Measurements from ENCODE around the gene CR1. TPM values are rescaled to one million over a fixed set of nuclear protein-coding genes. Genes with fewer than 3 reads are reported as not detected.
A peak's percentile ranks its signal among the peaks of the same experiment; 100 is the strongest.
"Not testable (repeated sequence)": the region's sequence is repeated elsewhere in the genome, so short reads cannot be mapped to it uniquely, and the experiment has no call there.

CR1 gene
- total RNA-seq, 3 donors from 2014 or later = 0.05 to 0.11 TPM; not detected in 1

DNA sequence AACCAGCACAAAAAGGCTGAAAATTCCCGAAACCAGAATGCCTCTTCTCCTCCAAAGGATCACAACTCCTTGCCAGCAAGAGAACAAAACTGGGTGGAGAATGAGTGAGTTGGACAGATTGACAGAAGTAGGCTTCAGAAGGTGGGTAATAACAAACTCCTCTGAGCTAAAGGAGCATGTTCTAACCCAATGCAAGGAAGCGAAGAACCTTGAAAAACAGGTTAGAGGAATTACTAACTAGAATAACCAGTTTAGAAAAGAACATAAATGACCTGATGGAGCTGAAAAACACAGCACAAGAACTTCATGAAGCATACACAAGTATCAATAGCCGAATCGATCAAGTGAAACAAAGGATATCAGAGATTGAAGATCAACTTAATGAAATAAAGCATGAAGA is 93.5 kb downstream of the CR1 start:
- not testable (repeated sequence) for ATAC-seq; H3K9me3 Mint-ChIP-seq; H3K4me3 Mint-ChIP-seq; H3K4me1 Mint-ChIP-seq (ENCODE audit: low read depth); DNase-seq
- Mint-ChIP-seq H3K36me3 (ENCODE audit: insufficient read depth) (peaks cover 22% of the 10 kb centered on the region), H3K27me3 (ENCODE audit: low read depth) (peaks cover 53% of the 10 kb centered on the region)

DNA sequence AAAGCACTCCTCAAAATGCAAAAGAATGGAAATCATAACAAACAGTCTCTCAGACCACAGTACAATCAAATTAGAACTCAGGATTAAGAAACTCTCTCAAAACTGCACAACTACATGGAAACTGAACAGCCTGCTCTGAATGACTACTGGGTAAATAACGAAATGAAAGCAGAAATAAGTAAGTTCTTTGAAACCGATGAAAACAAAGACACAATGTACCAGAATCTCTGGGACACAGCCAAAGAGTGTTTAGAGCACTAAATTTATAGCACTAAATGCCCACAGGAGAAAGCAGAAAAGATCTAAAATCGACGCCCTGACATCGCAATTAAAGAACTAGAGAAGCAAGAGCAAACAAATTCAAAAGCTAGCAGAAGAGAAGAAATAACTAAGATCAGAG is 95.2 kb downstream of the CR1 start:
- Mint-ChIP-seq H3K36me3 (ENCODE audit: insufficient read depth) (peaks cover 22% of the 10 kb centered on the region), H3K27me3 (ENCODE audit: low read depth) (peaks cover 51% of the 10 kb centered on the region)
- not testable (repeated sequence) for ATAC-seq; H3K9me3 Mint-ChIP-seq; H3K4me1 Mint-ChIP-seq (ENCODE audit: low read depth); H3K4me3 Mint-ChIP-seq; DNase-seq

GRCh38 chr1:207594095-207594494 is 98.1 kb downstream of the CR1 start:
- H3K4me3 Mint-ChIP-seq; ATAC-seq; DNase-seq; H3K4me1 Mint-ChIP-seq (ENCODE audit: low read depth); H3K36me3 Mint-ChIP-seq (ENCODE audit: insufficient read depth); H3K9me3 Mint-ChIP-seq: not testable (repeated sequence)
- peaks cover 48% of the 10 kb centered on the region for H3K27me3 Mint-ChIP-seq (ENCODE audit: low read depth)

- Mint-ChIP-seq H3K27me3 (ENCODE audit: low read depth) (peaks cover 2% of the 10 kb centered on the region), H3K9me3 (no peaks in the 10 kb centered on the region), H3K4me1 (ENCODE audit: low read depth) (no peaks in the 10 kb centered on the region), H3K4me3 (no peak overlapping the region), H3K36me3 (ENCODE audit: insufficient read depth) (no peaks in the 10 kb centered on the region)
- DNase-seq = no peak
- ATAC-seq = no peak
Measured at GRCh38 chr1:207603777-207604176, 107.8 kb downstream of the CR1 start.

DNA sequence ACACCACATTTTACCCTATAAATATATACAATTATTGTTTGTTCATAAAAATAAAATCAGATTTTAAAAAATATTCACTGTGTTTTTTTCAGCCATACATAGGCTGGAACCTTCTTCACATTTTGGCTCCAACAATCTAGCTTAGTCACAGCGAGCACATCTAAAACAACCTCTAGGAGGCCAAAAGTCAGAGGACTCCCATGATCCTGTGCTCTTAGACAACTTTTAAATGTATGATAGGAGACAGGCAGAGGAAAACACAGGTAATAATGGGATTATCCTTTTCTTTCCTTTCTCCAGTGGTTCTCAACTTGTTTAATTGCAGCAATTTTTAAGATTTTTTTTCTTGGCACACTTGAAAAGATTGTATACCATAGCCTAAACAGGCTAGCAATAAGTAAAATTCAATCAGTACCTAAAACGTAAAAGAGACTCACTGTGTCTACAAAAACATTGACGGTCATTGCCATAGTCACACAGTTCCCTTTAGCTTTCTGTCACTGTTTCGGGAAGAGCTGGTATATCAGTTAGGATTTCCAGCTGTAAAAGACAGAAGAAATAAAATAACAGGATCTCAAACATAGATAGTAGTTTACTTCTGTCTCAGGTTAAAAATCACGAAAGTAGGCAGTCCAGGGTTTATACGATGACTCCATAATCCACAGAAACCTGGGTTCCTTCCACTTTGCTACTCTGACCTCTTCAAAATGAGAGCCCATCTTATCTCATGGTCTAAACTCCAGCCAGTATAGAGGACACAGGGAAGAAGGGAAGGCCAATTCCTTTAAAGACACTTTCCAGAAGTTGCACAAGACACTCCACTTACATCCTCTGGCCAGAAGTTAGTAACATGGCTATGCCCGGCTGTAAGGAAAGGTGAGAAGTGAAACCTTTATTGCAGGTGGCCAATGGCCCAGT is 109.7 kb downstream of the CR1 start:
- Mint-ChIP-seq H3K4me3 (no peak overlapping the region), H3K4me1 (ENCODE audit: low read depth) (no peaks in the 10 kb centered on the region), H3K9me3 (no peaks in the 10 kb centered on the region), H3K27me3 (ENCODE audit: low read depth) (no peaks in the 10 kb centered on the region), H3K36me3 (ENCODE audit: insufficient read depth) (no peaks in the 10 kb centered on the region)
- no peak for ATAC-seq
- no peak for DNase-seq

DNA sequence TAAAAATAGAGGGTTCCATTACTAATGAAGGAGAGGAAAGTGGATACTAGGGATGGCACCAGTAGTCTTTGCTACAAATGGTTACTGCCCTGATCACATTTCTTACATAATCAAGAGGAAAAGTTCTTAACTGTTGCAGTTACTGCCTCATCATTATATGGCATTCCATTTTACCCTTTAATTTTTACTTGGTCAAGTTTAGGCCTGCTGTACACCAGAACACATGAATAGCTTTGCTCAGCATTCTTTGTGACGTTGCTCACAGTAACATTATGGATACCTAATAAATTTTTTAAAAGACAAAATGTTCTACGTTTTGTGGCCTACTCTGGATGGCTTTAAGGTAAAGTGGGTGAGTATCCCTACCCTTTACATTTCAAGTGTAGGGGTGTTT is 110.4 kb downstream of the CR1 start:
- ATAC-seq = no peak
- H3K4me1 Mint-ChIP-seq (ENCODE audit: low read depth) = no peaks in the 10 kb centered on the region
- no peaks in the 10 kb centered on the region for H3K27me3 Mint-ChIP-seq (ENCODE audit: low read depth)
- no peak overlapping the region for H3K4me3 Mint-ChIP-seq
- no peaks in the 10 kb centered on the region for H3K36me3 Mint-ChIP-seq (ENCODE audit: insufficient read depth)
- no peak for DNase-seq
- no peaks in the 10 kb centered on the region for H3K9me3 Mint-ChIP-seq

DNA sequence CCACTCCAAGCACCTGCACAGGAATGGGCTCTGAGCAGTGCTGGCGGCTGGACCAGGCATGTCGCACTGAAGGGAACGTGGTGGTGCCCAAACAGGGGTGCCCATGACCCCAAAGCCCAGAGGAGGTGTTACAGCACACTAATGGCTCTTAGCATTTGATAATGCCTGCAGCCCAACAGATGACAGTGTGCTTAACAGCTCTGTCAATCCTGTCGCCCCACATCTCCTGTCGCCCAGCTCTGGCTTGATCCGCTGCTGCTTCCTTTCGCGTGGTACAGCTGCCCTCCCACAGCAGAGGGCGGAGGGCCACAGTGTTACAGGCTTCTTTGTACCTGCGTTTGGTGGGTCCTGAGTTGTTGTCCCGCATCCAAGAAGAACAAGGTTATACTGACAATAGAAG is 116.8 kb downstream of the CR1 start:
- no peak overlapping the region for H3K4me3 Mint-ChIP-seq
- DNase-seq (no peak), ATAC-seq (no peak)
- no peaks in the 10 kb centered on the region for H3K27me3 Mint-ChIP-seq (ENCODE audit: low read depth)
- H3K4me1 Mint-ChIP-seq (ENCODE audit: low read depth) = no peaks in the 10 kb centered on the region
- H3K36me3 Mint-ChIP-seq (ENCODE audit: insufficient read depth) = no peaks in the 10 kb centered on the region
- H3K9me3 Mint-ChIP-seq = no peaks in the 10 kb centered on the region

DNA sequence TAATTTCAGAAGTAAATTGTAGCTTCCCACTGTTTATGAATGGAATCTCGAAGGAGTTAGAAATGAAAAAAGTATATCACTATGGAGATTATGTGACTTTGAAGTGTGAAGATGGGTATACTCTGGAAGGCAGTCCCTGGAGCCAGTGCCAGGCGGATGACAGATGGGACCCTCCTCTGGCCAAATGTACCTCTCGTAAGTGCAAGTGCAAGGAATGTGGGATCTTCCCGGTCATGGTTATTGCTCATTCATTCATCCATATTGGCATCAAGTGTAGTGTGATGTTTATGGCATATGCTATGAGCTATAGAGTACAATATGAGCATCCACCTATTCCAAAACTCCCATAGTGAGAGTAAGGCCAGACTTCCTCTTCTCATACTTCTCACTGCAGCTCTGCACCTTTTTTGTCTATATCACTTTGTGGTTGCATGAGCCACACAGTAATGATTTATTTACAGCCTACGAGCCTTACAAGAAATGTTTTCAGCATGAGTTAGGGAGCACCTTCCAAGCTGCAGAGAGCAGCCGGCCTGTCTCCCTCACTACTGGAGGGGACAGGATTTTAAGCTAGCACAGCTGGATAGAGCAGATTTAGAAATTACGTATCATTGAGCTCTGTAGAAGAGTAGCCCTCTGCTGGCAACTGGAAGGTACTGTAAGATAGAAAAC is 124.0 kb downstream of the CR1 start:
- no peak for DNase-seq
- Mint-ChIP-seq H3K27me3 (ENCODE audit: low read depth) (no peaks in the 10 kb centered on the region), H3K4me3 (no peak overlapping the region), H3K36me3 (ENCODE audit: insufficient read depth) (no peaks in the 10 kb centered on the region), H3K9me3 (peaks cover 2% of the 10 kb centered on the region), H3K4me1 (ENCODE audit: low read depth) (peaks cover 1% of the 10 kb centered on the region)
- ATAC-seq = peak; percentile 78 to 80

- Mint-ChIP-seq H3K36me3 (ENCODE audit: insufficient read depth) (peaks cover 4% of the 10 kb centered on the region), H3K9me3 (peaks cover 6% of the 10 kb centered on the region), H3K4me3 (no peak overlapping the region), H3K4me1 (ENCODE audit: low read depth) (peaks cover 1% of the 10 kb centered on the region), H3K27me3 (ENCODE audit: low read depth) (no peaks in the 10 kb centered on the region)
- DNase-seq (no peak), ATAC-seq (no peak)
Measured at GRCh38 chr1:207620543-207620893, 124.6 kb downstream of the CR1 start.

GRCh38 chr1:207625504-207626071 is 129.6 kb downstream of the CR1 start:
- H3K36me3 Mint-ChIP-seq (ENCODE audit: insufficient read depth); ATAC-seq; DNase-seq; H3K9me3 Mint-ChIP-seq; H3K27me3 Mint-ChIP-seq (ENCODE audit: low read depth); H3K4me3 Mint-ChIP-seq; H3K4me1 Mint-ChIP-seq (ENCODE audit: low read depth): not testable (repeated sequence)

DNA sequence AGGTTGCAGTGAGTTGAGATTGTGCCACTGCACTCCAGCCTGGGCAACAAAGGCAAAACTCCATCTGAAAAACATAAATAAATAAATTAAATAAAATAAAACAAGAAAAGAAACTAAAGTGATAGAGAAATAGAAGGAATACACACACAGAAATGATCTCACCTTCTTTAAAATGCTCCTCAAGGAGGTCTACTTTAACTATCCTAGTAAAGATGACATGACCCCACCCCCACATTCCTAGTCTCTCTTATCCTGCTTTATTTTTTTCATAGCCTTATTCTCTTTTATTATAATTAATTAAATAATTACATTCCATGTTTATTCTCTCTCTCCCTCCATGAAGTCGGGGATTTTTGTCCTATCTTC is 131.0 kb downstream of the CR1 start:
- DNase-seq (no peak), ATAC-seq (no peak)
- Mint-ChIP-seq H3K9me3 (peaks cover 6% of the 10 kb centered on the region), H3K4me3 (no peak overlapping the region), H3K4me1 (ENCODE audit: low read depth) (no peaks in the 10 kb centered on the region), H3K36me3 (ENCODE audit: insufficient read depth) (peaks cover 4% of the 10 kb centered on the region), H3K27me3 (ENCODE audit: low read depth) (peaks cover 5% of the 10 kb centered on the region)

DNA sequence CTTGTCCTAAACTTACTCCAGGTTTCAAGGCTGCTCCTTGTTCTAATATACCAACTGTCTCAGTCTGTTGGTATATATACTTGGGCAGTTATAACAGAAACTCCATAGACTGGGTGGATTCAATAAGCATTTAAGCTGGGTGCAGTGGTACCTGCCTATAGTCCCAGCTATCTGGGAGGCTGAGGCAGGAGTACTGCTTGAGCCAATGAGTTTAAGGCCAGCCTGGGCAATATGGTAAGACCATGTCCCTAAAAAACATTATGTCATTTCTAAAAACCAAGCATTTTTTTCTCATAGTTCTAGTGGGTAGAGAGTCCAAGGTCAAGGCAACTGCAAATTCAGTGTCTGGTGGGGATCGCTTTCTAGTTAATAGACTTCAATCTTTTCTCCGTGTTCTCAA is 131.5 kb downstream of the CR1 start:
- DNase-seq = no peak
- H3K9me3 Mint-ChIP-seq = peaks cover 6% of the 10 kb centered on the region
- H3K4me3 Mint-ChIP-seq = no peak overlapping the region
- no peaks in the 10 kb centered on the region for H3K4me1 Mint-ChIP-seq (ENCODE audit: low read depth)
- H3K27me3 Mint-ChIP-seq (ENCODE audit: low read depth) = peaks cover 5% of the 10 kb centered on the region
- ATAC-seq = no peak
- H3K36me3 Mint-ChIP-seq (ENCODE audit: insufficient read depth) = peaks cover 4% of the 10 kb centered on the region

DNA sequence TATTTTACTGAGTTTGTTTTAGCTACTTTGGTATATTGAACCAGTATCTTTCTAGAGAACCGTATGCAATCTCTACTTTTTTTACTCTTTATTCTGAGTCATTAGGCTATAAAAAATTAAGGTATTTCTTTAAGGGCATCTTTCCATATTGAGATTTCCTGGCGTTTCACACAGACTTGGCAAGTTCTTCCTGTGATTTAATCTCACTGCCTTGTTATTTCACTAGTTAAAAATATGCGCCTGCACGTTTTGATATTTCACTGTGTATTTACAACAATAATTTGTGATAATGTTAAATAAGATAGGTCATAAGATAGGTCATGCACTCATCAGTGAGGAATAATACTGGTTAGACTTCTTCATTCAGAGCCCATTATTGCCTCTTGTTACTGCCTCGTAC is 132.8 kb downstream of the CR1 start:
- DNase-seq (no peak), ATAC-seq (no peak)
- H3K27me3 Mint-ChIP-seq (ENCODE audit: low read depth) = peaks cover 5% of the 10 kb centered on the region
- H3K9me3 Mint-ChIP-seq = peaks cover 6% of the 10 kb centered on the region
- H3K36me3 Mint-ChIP-seq (ENCODE audit: insufficient read depth) = peaks cover 4% of the 10 kb centered on the region
- no peak overlapping the region for H3K4me3 Mint-ChIP-seq
- H3K4me1 Mint-ChIP-seq (ENCODE audit: low read depth) = no peaks in the 10 kb centered on the region

DNA sequence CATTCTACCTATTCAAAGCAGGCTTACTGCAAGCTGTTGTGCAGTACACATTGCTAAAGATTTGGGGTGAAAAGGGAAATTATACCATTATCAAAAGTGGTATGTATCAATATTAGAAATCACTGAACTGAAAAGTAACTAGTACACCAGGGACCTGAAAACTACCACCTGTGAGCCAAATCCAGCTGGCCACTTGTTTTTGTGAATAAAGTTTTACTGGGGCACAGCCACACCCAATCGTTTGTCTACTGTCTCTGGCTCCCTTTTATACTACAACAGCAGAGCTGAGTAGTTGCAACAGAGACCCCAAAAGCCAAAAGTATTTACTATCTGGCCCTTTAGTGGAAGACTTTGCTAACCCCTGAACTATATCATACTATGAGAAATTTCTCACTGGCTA is 135.2 kb downstream of the CR1 start:
- no peak for DNase-seq
- no peaks in the 10 kb centered on the region for H3K4me1 Mint-ChIP-seq (ENCODE audit: low read depth)
- peaks cover 10% of the 10 kb centered on the region for H3K27me3 Mint-ChIP-seq (ENCODE audit: low read depth)
- no peak overlapping the region for H3K4me3 Mint-ChIP-seq
- no peaks in the 10 kb centered on the region for H3K36me3 Mint-ChIP-seq (ENCODE audit: insufficient read depth)
- no peaks in the 10 kb centered on the region for H3K9me3 Mint-ChIP-seq
- ATAC-seq = no peak

DNA sequence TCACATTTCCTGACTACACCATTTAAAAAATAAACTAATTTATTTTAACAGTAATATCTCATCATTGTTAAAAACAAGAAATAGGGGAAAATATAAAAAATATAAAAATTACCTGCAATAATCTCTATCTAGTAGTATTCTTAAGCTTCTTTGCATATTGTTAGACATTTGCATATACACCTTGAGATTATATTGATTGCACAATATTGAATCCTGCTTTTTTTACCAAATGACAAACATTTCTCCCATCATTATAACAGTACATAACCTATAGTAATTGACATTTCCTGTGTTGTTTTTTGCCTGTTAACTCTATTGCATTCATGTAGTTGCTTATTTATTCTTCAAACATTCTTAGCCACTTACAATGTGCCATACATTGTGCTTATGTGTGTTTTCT is 137.3 kb downstream of the CR1 start:
- H3K9me3 Mint-ChIP-seq = no peaks in the 10 kb centered on the region
- ATAC-seq (no peak), DNase-seq (no peak)
- no peak overlapping the region for H3K4me3 Mint-ChIP-seq
- H3K4me1 Mint-ChIP-seq (ENCODE audit: low read depth) = no peaks in the 10 kb centered on the region
- peaks cover 7% of the 10 kb centered on the region for H3K27me3 Mint-ChIP-seq (ENCODE audit: low read depth)
- no peaks in the 10 kb centered on the region for H3K36me3 Mint-ChIP-seq (ENCODE audit: insufficient read depth)
